ENCODE results near the gene DENND5A. TPM values are rescaled to one million over a fixed set of nuclear protein-coding genes. Genes with fewer than 3 reads are reported as not detected.

DENND5A gene
- total and polyA plus RNA-seq, 9 of the 15 experiments (the other 6 are each of a cell fraction or from before 2014, with no cell fraction given): 11.7 to 130 (median 46.3) TPM

DNA sequence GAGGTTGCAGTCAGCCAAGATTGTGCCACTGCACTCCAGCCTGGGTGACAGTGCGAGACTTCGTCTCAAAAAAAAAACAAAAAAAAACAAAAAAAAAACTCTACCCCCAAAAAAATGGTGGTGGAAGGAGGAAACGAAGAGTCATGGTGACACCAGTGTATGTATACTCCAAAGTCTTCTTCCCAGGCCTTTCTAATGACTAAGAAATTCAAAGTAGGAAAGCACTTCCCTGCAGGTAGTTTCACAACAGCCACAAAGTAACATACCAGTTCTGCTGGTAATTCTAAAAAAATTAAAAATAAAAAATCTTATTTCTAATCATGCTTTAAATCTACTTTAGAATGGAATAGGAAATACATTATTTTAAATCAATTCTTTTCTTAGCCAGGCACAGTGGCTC, 72.6 kb downstream of the DENND5A start:
- Histone ChIP-seq H3K4me3 (no peak overlapping the region), H4K20me1 (replicated peaks; ENCODE audit: control insufficient read depth, insufficient read depth, low read length) (no peaks in the 10 kb centered on the region), H3K79me2 (ENCODE audit: control insufficient read depth, insufficient read depth, low read length) (no peaks in the 10 kb centered on the region), H3K9me3 (replicated peaks; ENCODE audit: control insufficient read depth, insufficient read depth, low read depth, low read length) (peaks cover 6% of the 10 kb centered on the region; the same call in 1 of the 2 replicates), H3K9me1 (ENCODE audit: control insufficient read depth, insufficient read depth, low read length) (no peaks in the 10 kb centered on the region), H3K9ac (ENCODE audit: insufficient read depth in 1 of 2, low read depth in 2 of 2, low read length in 2 of 2) (no peak overlapping the region), H3K4me1 (replicated peaks in 1 of 2; ENCODE audit: control insufficient read depth in 2 of 2, insufficient read depth in 2 of 2, low read length in 2 of 2) (no peaks in the 10 kb centered on the region), H3K36me3 (ENCODE audit: control insufficient read depth, insufficient read depth, low read length) (peaks cover 27% of the 10 kb centered on the region; the same call in 2 of the 3 replicates), H3K27ac (ENCODE audit: extremely low read depth, low read depth, low read length) (no peak overlapping the region), H3K27me3 (ENCODE audit: control insufficient read depth in 2 of 2, insufficient read depth in 2 of 2, low read length in 2 of 2) (no peaks in the 10 kb centered on the region), H3K4me2 (ENCODE audit: insufficient read depth, low read length) (no peak overlapping the region), H2AFZ (ENCODE audit: low read depth, low read length) (no peak overlapping the region)
- intact Hi-C loops (cut with micrococcal nuclease) (no loop called here), in situ Hi-C loops (cut with MboI) (no loop called here)
- BruUV-seq (replicated peaks): no TSS peak
- whole genome bisulfite sequencing (ENCODE audit: insufficient coverage, low coverage, missing lambda C conversion rate): 90% methylated on average over 2 of the region's 3 CpGs
- FAIRE-seq: no peak
- TF ChIP-seq NR4A1 (CRISPR knock-in tag; IDR thresholded peaks at IDR 0.05) (no peak), NR4A1 (tag; IDR thresholded peaks at IDR 0.05) (no peak), PTRF (tag; IDR thresholded peaks at IDR 0.05) (no peak), SPI1 (IDR thresholded peaks at IDR 0.05; ENCODE audit: borderline replicate concordance, low read depth, low read length) (no peak), ZBTB17 (CRISPR knock-in tag; IDR thresholded peaks at IDR 0.05) (no peak), U2AF2 (optimal IDR thresholded peaks at IDR 0.05; ENCODE audit: low read depth, low read length) (no peak), GATAD2A (IDR thresholded peaks at IDR 0.05) (no peak), ZSCAN29 (IDR thresholded peaks at IDR 0.05) (no peak), CBX3 (IDR thresholded peaks at IDR 0.05; ENCODE audit: borderline replicate concordance in 1 of 2, low read length in 2 of 2) (no peak), ZNF408 (CRISPR knock-in tag; IDR thresholded peaks at IDR 0.05; ENCODE audit: low read depth) (no peak), DLX4 (CRISPR knock-in tag; IDR thresholded peaks at IDR 0.05) (no peak), PKNOX1 (IDR thresholded peaks at IDR 0.05) (no peak), ZHX1 (conservative IDR thresholded peaks at IDR 0.05; ENCODE audit: low read length) (no peak), MEF2D (tag; conservative IDR thresholded peaks at IDR 0.05; ENCODE audit: low read depth) (no peak), RBM17 (IDR thresholded peaks at IDR 0.05; ENCODE audit: borderline replicate concordance, low read depth, low read length) (no peak), CREB3L1 (IDR thresholded peaks at IDR 0.05; ENCODE audit: borderline replicate concordance, low read depth) (no peak), CBFA2T3 (IDR thresholded peaks at IDR 0.05) (no peak)
- DNase-seq (ENCODE audit: extremely low read depth in 1 of 4, low spot score in 3 of 4): no peak
- ATAC-seq: no peak
- POLR2A ChIA-PET: interaction anchor here (1.4 kb wide), 1 partner anchor 17 kb away, joined by 3 read pairs; no protein-coding TSS in a partner anchor
- CTCF ChIA-PET (ENCODE audit: low intra/inter-chr PET ratio): no interaction called here
